ENCODE results near the gene USP49. TPM values are rescaled to one million over a fixed set of nuclear protein-coding genes. Genes with fewer than 3 reads are reported as not detected.

USP49 gene
- total RNA-seq, 1 donor from 2014 or later, result 8.3 TPM

GRCh38 chr6:41759905-41760579, 135.1 kb downstream of the USP49 start:
- DNase-seq (ENCODE audit: low spot score), result no peak

GRCh38 chr6:41759106-41759904, 135.9 kb downstream of the USP49 start:
- DNase-seq (ENCODE audit: low spot score), result no peak

- DNase-seq (ENCODE audit: low spot score), result no peak
Measured at GRCh38 chr6:41758641-41759035, 136.5 kb downstream of the USP49 start.

- no peak for DNase-seq (ENCODE audit: low spot score)
Measured at GRCh38 chr6:41757931-41758640, 137.1 kb downstream of the USP49 start.

GRCh38 chr6:41757271-41757670, 137.9 kb downstream of the USP49 start:
- DNase-seq (ENCODE audit: low spot score), result no peak

GRCh38 chr6:41756354-41756753, 138.8 kb downstream of the USP49 start:
- DNase-seq (ENCODE audit: low spot score), result no peak

GRCh38 chr6:41755895-41756294, 139.3 kb downstream of the USP49 start:
- DNase-seq (ENCODE audit: low spot score), result no peak

- DNase-seq (ENCODE audit: low spot score), result no peak
Measured at GRCh38 chr6:41750374-41750773, 144.8 kb downstream of the USP49 start.

GRCh38 chr6:41748542-41748941, 146.6 kb downstream of the USP49 start:
- no peak for DNase-seq (ENCODE audit: low spot score)

- DNase-seq (ENCODE audit: low spot score), result no peak
Measured at GRCh38 chr6:41748102-41748477, 147.1 kb downstream of the USP49 start.

GRCh38 chr6:41747256-41748101, 147.7 kb downstream of the USP49 start, which contains the start of gene PGC:
TSS of gene PGC (minus strand) at chr6:41747397. CDS start at chr6:41747334, 63 bp downstream.
- no peak for DNase-seq (ENCODE audit: low spot score)

- DNase-seq (ENCODE audit: low spot score), result no peak
Measured at GRCh38 chr6:41746107-41746506, 149.1 kb downstream of the USP49 start.

GRCh38 chr6:41744236-41744787, 150.9 kb downstream of the USP49 start:
- no peak for DNase-seq (ENCODE audit: low spot score)

- DNase-seq (ENCODE audit: low spot score), result no peak
Measured at GRCh38 chr6:41743406-41744235, 151.6 kb downstream of the USP49 start.

- no peak for DNase-seq (ENCODE audit: low spot score)
Measured at GRCh38 chr6:41741625-41742490, 153.3 kb downstream of the USP49 start.

GRCh38 chr6:41740366-41741162, 154.6 kb downstream of the USP49 start:
- no peak for DNase-seq (ENCODE audit: low spot score)
